GM12878 (cell line): ENCODE data around the gene PRMT3. TPM values are rescaled to one million over a fixed set of nuclear protein-coding genes. Genes with fewer than 3 reads are reported as not detected.

Source experiments
- ATAC-seq: fragments of 200-7000 bp; cut with Tn5 transposase; 3 replicates; pipeline ENCODE4 v1.9.1; 2020; ENCODE audit warnings: mild to moderate bottlenecking, moderate library complexity
- BruUV-seq: library from RNA; stranded (reverse); fragments of 400-500 nt; replicated peaks from 2 replicates; lab custom pipeline; 2021; lab: Mats Ljungman, UMichigan
- CTCF ChIA-PET: fragments of 300-600 bp; sonication (Branson Sonifier 250); formaldehyde crosslinking; extraction: SDS; loops from one replicate; lab custom pipeline; 2021; ENCODE audit warnings: inconsistent platforms; lab: Yijun Ruan, JAX
- POLR2A ChIA-PET: fragments of 350-600 bp; formaldehyde crosslinking; extraction: SDS; loops from one replicate; lab custom pipeline; 2021; ENCODE audit warnings: inconsistent platforms; lab: Charles Lee
- RAD21 ChIA-PET: fragments of 300-600 bp; sonication (Branson Sonifier 250); formaldehyde crosslinking; loops from one replicate; lab custom pipeline; 2023; ENCODE audit warnings: antibody characterized with exemption; ENCODE audit not compliant: unreplicated experiment; lab: Charles Lee
- SMC1A ChIA-PET: fragments of 300-600 bp; sonication (Branson Sonifier 250); formaldehyde crosslinking; loops from one replicate; lab custom pipeline; 2023; ENCODE audit not compliant: unreplicated experiment, uncharacterized antibody; lab: Charles Lee
- DNase-seq: peaks from one replicate; pipeline ENCODE4 v3.0.0-alpha.2; 2011; ENCODE audit warnings: low read depth, low spot score
- FAIRE-seq: peaks from 3 replicates; lab custom pipeline; 2011; peaks lifted over from hg19 to GRCh38; lab: Jason Lieb, UNC
- H2AFZ ChIP-seq: 2 replicates; pipeline ENCODE4 v1.6.0; 2011; ENCODE audit warnings: low read depth, low read length, control low read depth; ENCODE audit not compliant: control insufficient read depth
- H3K27ac ChIP-seq: 2 replicates; pipeline ENCODE4 v1.5.1; 2011; ENCODE audit warnings: control low read depth; ENCODE audit not compliant: control insufficient read depth, insufficient read depth
- H3K27me3 ChIP-seq, 2 experiments: replicated peaks in 1 of 2; 2 replicates each; pipeline versions ENCODE4 v1.6.0 to v1.6.1; 2011; ENCODE audit warnings: low read length in 1 of 2; ENCODE audit not compliant: control insufficient read depth in 2 of 2, insufficient read depth in 2 of 2
- H3K36me3 ChIP-seq, 2 experiments: 2 replicates each; pipeline ENCODE4 v1.5.1; 2011; ENCODE audit warnings: low read length in 1 of 2; ENCODE audit not compliant: control insufficient read depth in 2 of 2, insufficient read depth in 2 of 2
- H3K4me1 ChIP-seq: 2 replicates; pipeline ENCODE4 v1.6.1; 2011; ENCODE audit warnings: mild to moderate bottlenecking, low read length, moderate library complexity, mixed read lengths; ENCODE audit not compliant: control insufficient read depth, insufficient read depth
- H3K4me2 ChIP-seq: 2 replicates; pipeline ENCODE4 v1.6.0; 2011; ENCODE audit warnings: control low read depth; ENCODE audit not compliant: control insufficient read depth, insufficient read depth
- H3K4me3 ChIP-seq: fragments of 200-600 bp; sonication (generic); 2 replicates; pipeline ENCODE4 v1.5.1; 2016
- H3K79me2 ChIP-seq: 2 replicates; pipeline ENCODE4 v1.6.0; 2011; ENCODE audit warnings: low read length; ENCODE audit not compliant: control insufficient read depth, insufficient read depth
- H3K9ac ChIP-seq: 2 replicates; pipeline ENCODE4 v1.8.0; 2011; ENCODE audit warnings: low read length, control low read depth, mixed read lengths; ENCODE audit not compliant: control insufficient read depth, insufficient read depth
- H3K9me3 ChIP-seq: replicated peaks from 3 replicates; pipeline ENCODE4 v1.5.1; 2011; ENCODE audit warnings: mild to moderate bottlenecking, low read length; ENCODE audit not compliant: control insufficient read depth, insufficient read depth
- H4K20me1 ChIP-seq: 2 replicates; pipeline ENCODE4 v1.6.0; 2011; ENCODE audit not compliant: control insufficient read depth, insufficient read depth
- ASH2L ChIP-seq: fragments of 300-600, 200-600 bp; sonication (generic); IDR thresholded peaks from 2 replicates; pipeline ENCODE4 v1.6.1; 2017; ENCODE audit warnings: low read depth, mild to moderate bottlenecking, borderline replicate concordance
- CHD4 ChIP-seq: fragments of 200-600 bp; sonication (generic); IDR thresholded peaks from 2 replicates; pipeline ENCODE4 v1.6.1; 2016; ENCODE audit warnings: mild to moderate bottlenecking
- CREM ChIP-seq: IDR thresholded peaks from 2 replicates; pipeline ENCODE4 v1.6.1; 2014; ENCODE audit warnings: antibody characterized with exemption, low read depth
- DPF2 ChIP-seq: fragments of 450-650 bp; IDR thresholded peaks from 2 replicates; pipeline ENCODE4 v1.6.1; 2017; ENCODE audit warnings: mild to moderate bottlenecking
- GABPA ChIP-seq: IDR thresholded peaks from 2 replicates; pipeline ENCODE4 v1.6.1; 2014; ENCODE audit warnings: antibody characterized with exemption, low read depth, mild to moderate bottlenecking, inconsistent platforms
- IKZF2 ChIP-seq, 2 experiments: fragments of 450-650 bp; IDR thresholded peaks; 2 replicates each; pipeline ENCODE4 v1.6.1; 2017; ENCODE audit warnings: mild to moderate bottlenecking in 2 of 2, moderate library complexity in 2 of 2
- JUNB ChIP-seq: IDR thresholded peaks from 2 replicates; pipeline ENCODE4 v1.6.1; 2016; ENCODE audit warnings: antibody characterized with exemption, mild to moderate bottlenecking
- JUND ChIP-seq: IDR thresholded peaks from 2 replicates; pipeline ENCODE4 v1.6.1; 2012; ENCODE audit warnings: low read depth, mild to moderate bottlenecking, low read length, improper control_type of control experiment, moderate library complexity
- NBN ChIP-seq: fragments of 450-650 bp; IDR thresholded peaks from 2 replicates; pipeline ENCODE4 v1.6.1; 2016
- NFXL1 ChIP-seq: fragments of 450-650 bp; IDR thresholded peaks from 2 replicates; pipeline ENCODE4 v1.6.1; 2017; ENCODE audit warnings: antibody characterized with exemption, mild to moderate bottlenecking, borderline replicate concordance
- NR2C2 ChIP-seq: IDR thresholded peaks from 2 replicates; pipeline ENCODE4 v1.6.1; 2011; ENCODE audit warnings: borderline replicate concordance, low read depth; ENCODE audit not compliant: control insufficient read depth, insufficient read length
- NRF1 ChIP-seq: conservative IDR thresholded peaks from 2 replicates; pipeline ENCODE4 v1.6.1; 2011; ENCODE audit warnings: mild to moderate bottlenecking, low read depth, low read length, improper control_type of control experiment
- POLR2AphosphoS5 ChIP-seq: IDR thresholded peaks from 2 replicates; pipeline ENCODE4 v1.6.1; 2011; ENCODE audit warnings: mild to moderate bottlenecking, low read length, inconsistent platforms
- POU2F2 ChIP-seq: IDR thresholded peaks from 3 replicates; pipeline ENCODE4 v1.6.1; 2011; ENCODE audit warnings: low read depth, mild to moderate bottlenecking, low read length, borderline replicate concordance
- SMAD5 ChIP-seq: IDR thresholded peaks from 2 replicates; pipeline ENCODE4 v1.6.1; 2016; ENCODE audit warnings: antibody characterized with exemption, low read depth
- SPI1 ChIP-seq: IDR thresholded peaks from 2 replicates; pipeline ENCODE4 v1.6.1; 2011; ENCODE audit warnings: low read depth, mild to moderate bottlenecking, low read length, moderate library complexity, borderline replicate concordance; ENCODE audit not compliant: insufficient read depth
- SUZ12 ChIP-seq: fragments of 200-600 bp; sonication (generic); IDR thresholded peaks from one replicate; pipeline ENCODE4 v1.6.1; 2018; ENCODE audit warnings: antibody characterized with exemption, mild to moderate bottlenecking; ENCODE audit not compliant: unreplicated experiment
- ZBED1 ChIP-seq: IDR thresholded peaks from 2 replicates; pipeline ENCODE4 v1.6.1; 2016; ENCODE audit warnings: borderline replicate concordance
- ZNF24 ChIP-seq: fragments of 450-650 bp; IDR thresholded peaks from 2 replicates; pipeline ENCODE4 v1.6.1; 2017; ENCODE audit warnings: antibody characterized with exemption, mild to moderate bottlenecking
- WGBS: methylation state at CpG from one replicate; pipeline ENCODE4 v1.1.6; 2016; ENCODE audit warnings: low lambda C conversion rate; ENCODE audit not compliant: insufficient replicate concordance, insufficient coverage; ENCODE audit errors: missing lambda C conversion rate; 5-methylcytosine and 5-hydroxymethylcytosine counted together
- in situ Hi-C: fragments of 300-500 bp; cut with MboI; formaldehyde crosslinking; loops from 9 replicates; pipeline ENCODE4 v1.14.3; 2018; ENCODE audit warnings: mixed read lengths
- intact Hi-C: fragments of 100-400 bp; cut with micrococcal nuclease; formaldehyde crosslinking; loops from one replicate; pipeline ENCODE4 v1.14.2; 2022; ENCODE audit not compliant: unreplicated experiment
- polyA plus RNA-seq, 11 experiments: library from polyadenylated mRNA; depleted of rRNA in 4 of 11; unstranded in 6 of 11; stranded (reverse) in 5 of 11; fragments of >200 nt; fragmentation: Nextera tagmentation in 4 of 11; fragmentation: Illumina TruSeq in 1 of 11; extraction: Ambion mirVana in 4 of 11; extraction: Trizol in 1 of 11; gene quantifications; 1 replicate in 1 of 11; 2 replicates in 10 of 11; pipeline versions ENCODE4 v1.2.1 to v1.2.3, GENCODE V29; 2011 to 2016; ENCODE audit warnings: inconsistent platforms in 2 of 11, missing spikeins in 2 of 11, low read depth in 1 of 11
- total RNA-seq, 4 experiments: library from RNA; depleted of rRNA in 3 of 4; stranded (reverse); fragments of >200 nt in 3 of 4; fragmentation: Illumina TruSeq in 1 of 4; extraction: Trizol in 1 of 4; gene quantifications; 2 replicates each; pipeline versions ENCODE4 v1.2.1 to v1.2.3, GENCODE V29; 2013 to 2021

Gene PRMT3
- total and polyA plus RNA-seq, 10 of the 15 experiments (the other 5 are each of a cell fraction or from before 2014, with no cell fraction given) = 13.9 to 52.1 (median 27.7) TPM

GRCh38 chr11:20417771-20418170, 30.3 kb downstream of the PRMT3 start:
- H4K20me1 ChIP-seq = no peaks in the 10 kb centered on the region
- TF ChIP-seq POLR2AphosphoS5 (no peak), IKZF2 (IDR thresholded peaks at IDR 0.05) (no peak), ZBED1 (no peak), CHD4 (no peak), GABPA (no peak), NBN (no peak), SMAD5 (no peak), POU2F2 (no peak), JUND (no peak), ZNF24 (no peak), NFXL1 (no peak), SUZ12 (no peak), NR2C2 (no peak), NRF1 (no peak), ASH2L (no peak), SPI1 (no peak), JUNB (no peak), DPF2 (no peak), CREM (no peak)
- no peak for ATAC-seq
- CTCF ChIA-PET = no interaction called here
- no peaks in the 10 kb centered on the region for H3K9me3 ChIP-seq
- BruUV-seq = no TSS peak
- no peaks in the 10 kb centered on the region for H3K4me1 ChIP-seq
- no peak overlapping the region for H3K4me3 ChIP-seq
- peaks cover 2 to 8% of the 10 kb centered on the region in 2 experiments; a peak in 2 of 4 replicates for H3K36me3 ChIP-seq
- no peak overlapping the region for H2AFZ ChIP-seq
- RAD21 ChIA-PET = no interaction called here
- H3K4me2 ChIP-seq = no peak overlapping the region
- POLR2A ChIA-PET = interaction anchor here (0.5 kb wide), 1 partner anchor 9 kb away, joined by 3 read pairs; no protein-coding TSS in a partner anchor
- 75% methylated on average over 2 of the region's 2 CpGs for WGBS
- no peaks in the 10 kb centered on the region for H3K27me3 ChIP-seq
- FAIRE-seq = no peak
- H3K79me2 ChIP-seq = no peaks in the 10 kb centered on the region
- SMC1A ChIA-PET = no interaction called here
- in situ Hi-C loops (no loop called here), intact Hi-C loops (no loop called here)
- no peak overlapping the region for H3K9ac ChIP-seq
- no peak overlapping the region for H3K27ac ChIP-seq
- DNase-seq = no peak
